ENCODE measurements around the gene TBXAS1. TPM values are rescaled to one million over a fixed set of nuclear protein-coding genes. Genes with fewer than 3 reads are reported as not detected.

TBXAS1 gene
- total RNA-seq, 2 donors from 2014 or later: 30.1 to 66.6 TPM

- Histone ChIP-seq H3K36me3 (no peaks in the 10 kb centered on the region), H3K9me3 (no peaks in the 10 kb centered on the region), H3K27me3 (replicated peaks; ENCODE audit: insufficient read depth) (no peaks in the 10 kb centered on the region), H3K4me3 (no peak overlapping the region), H3K4me1 (ENCODE audit: control insufficient read depth in 1 of 2, low read depth in 2 of 2) (peaks cover 0 to 6% of the 10 kb centered on the region in 2 donors), H3K27ac (no peak overlapping the region)
- ATAC-seq (ENCODE audit: insufficient number of reproducible peaks, low FRiP score, low read depth) (no peak), DNase-seq (ENCODE audit: low spot score) (no peak)
- no peak for TF ChIP-seq CTCF (IDR thresholded peaks at IDR 0.05)
Measured at GRCh38 chr7:139797607-139798006, 31.5 kb upstream of the TBXAS1 start.

GRCh38 chr7:139798221-139798620, 30.8 kb upstream of the TBXAS1 start:
- Histone ChIP-seq H3K36me3 (no peaks in the 10 kb centered on the region), H3K4me3 (peak overlapping the region; percentile 19), H3K27ac (no peak overlapping the region), H3K27me3 (replicated peaks; ENCODE audit: insufficient read depth) (no peaks in the 10 kb centered on the region), H3K4me1 (ENCODE audit: control insufficient read depth in 1 of 2, low read depth in 2 of 2) (peaks cover 0 to 6% of the 10 kb centered on the region in 2 donors), H3K9me3 (no peaks in the 10 kb centered on the region)
- ATAC-seq (ENCODE audit: insufficient number of reproducible peaks, low FRiP score, low read depth) (no peak), DNase-seq (ENCODE audit: low spot score) (no peak)
- TF ChIP-seq CTCF (IDR thresholded peaks at IDR 0.05): no peak

GRCh38 chr7:139798892-139799291, 30.2 kb upstream of the TBXAS1 start:
- no peak overlapping the region for H3K4me3 ChIP-seq
- ATAC-seq (ENCODE audit: insufficient number of reproducible peaks, low FRiP score, low read depth): no peak
- peaks cover 0 to 6% of the 10 kb centered on the region in 2 donors for H3K4me1 ChIP-seq (ENCODE audit: control insufficient read depth in 1 of 2, low read depth in 2 of 2)
- H3K36me3 ChIP-seq: no peaks in the 10 kb centered on the region
- TF ChIP-seq CTCF (IDR thresholded peaks at IDR 0.05): no peak
- H3K9me3 ChIP-seq: no peaks in the 10 kb centered on the region
- no peak for DNase-seq (ENCODE audit: low spot score)
- H3K27ac ChIP-seq: no peak overlapping the region
- no peaks in the 10 kb centered on the region for H3K27me3 ChIP-seq (replicated peaks; ENCODE audit: insufficient read depth)

GRCh38 chr7:139799586-139799985, 29.5 kb upstream of the TBXAS1 start:
- H3K4me1 ChIP-seq (ENCODE audit: control insufficient read depth in 1 of 2, low read depth in 2 of 2): peaks cover 0 to 6% of the 10 kb centered on the region in 2 donors
- DNase-seq (ENCODE audit: low spot score) (no peak), ATAC-seq (ENCODE audit: insufficient number of reproducible peaks, low FRiP score, low read depth) (no peak)
- no peak overlapping the region for H3K4me3 ChIP-seq
- H3K9me3 ChIP-seq: no peaks in the 10 kb centered on the region
- no peak for TF ChIP-seq CTCF (IDR thresholded peaks at IDR 0.05)
- no peak overlapping the region for H3K27ac ChIP-seq
- H3K36me3 ChIP-seq: no peaks in the 10 kb centered on the region
- no peaks in the 10 kb centered on the region for H3K27me3 ChIP-seq (replicated peaks; ENCODE audit: insufficient read depth)

GRCh38 chr7:139804571-139804970, 24.5 kb upstream of the TBXAS1 start:
- ATAC-seq (ENCODE audit: insufficient number of reproducible peaks, low FRiP score, low read depth) (no peak), DNase-seq (ENCODE audit: low spot score) (no peak)
- Histone ChIP-seq H3K27ac (no peak overlapping the region), H3K36me3 (no peaks in the 10 kb centered on the region), H3K27me3 (replicated peaks; ENCODE audit: insufficient read depth) (no peaks in the 10 kb centered on the region), H3K9me3 (no peaks in the 10 kb centered on the region), H3K4me3 (no peak overlapping the region), H3K4me1 (ENCODE audit: control insufficient read depth in 1 of 2, low read depth in 2 of 2) (no peaks in the 10 kb centered on the region)
- no peak for TF ChIP-seq CTCF (IDR thresholded peaks at IDR 0.05)

Measured in thoracic aorta (tissue), 2 donors.